Activated T-helper 2 cell treated with anti-CD3 and anti-CD28 coated beads, Interferon-gamma antibody, Interleukin-2, Interleukin-4, amounts not matched to agents 10 μg/mL and 5 μg/mL and 100 μg/mL, durations not matched to agents 14 hours and 24 hours and 36 hours (primary cell): ENCODE measurements around the gene PDAP1. TPM values are rescaled to one million over a fixed set of nuclear protein-coding genes. Genes with fewer than 3 reads are reported as not detected.
A peak's percentile ranks its signal among the peaks of the same experiment; 100 is the strongest.
"Not testable (repeated sequence)": the region's sequence is repeated elsewhere in the genome, so short reads cannot be mapped to it uniquely, and the experiment has no call there.

Source experiments
- DNase-seq: peaks from one replicate; pipeline ENCODE4 v3.0.0; 2021; ENCODE audit warnings: low spot score
- H3K27ac Mint-ChIP-seq: one replicate; pipeline ENCODE4 v1.8.0; 2021; ENCODE audit warnings: mixed read lengths
- H3K27me3 Mint-ChIP-seq: one replicate; pipeline ENCODE4 v1.8.0; 2021; ENCODE audit warnings: low read depth, mixed read lengths
- H3K36me3 Mint-ChIP-seq: one replicate; pipeline ENCODE4 v1.8.0; 2021; ENCODE audit warnings: low read depth, mixed read lengths
- H3K4me1 Mint-ChIP-seq: one replicate; pipeline ENCODE4 v1.8.0; 2021; ENCODE audit warnings: low read depth, mixed read lengths
- H3K4me3 Mint-ChIP-seq: one replicate; pipeline ENCODE4 v1.8.0; 2021; ENCODE audit warnings: low read depth, mild to moderate bottlenecking, moderate library complexity, mixed read lengths
- H3K9me3 Mint-ChIP-seq: one replicate; pipeline ENCODE4 v1.8.0; 2021; ENCODE audit warnings: mixed read lengths
- intact Hi-C: fragments of 100-400 bp; cut with micrococcal nuclease; formaldehyde crosslinking; loops from one replicate; pipeline ENCODE4 v1.15.1; 2023
- total RNA-seq: library from RNA; stranded (reverse); gene quantifications from 2 replicates; pipeline ENCODE4 v1.2.3, GENCODE V29; 2022

The PDAP1 gene
- total RNA-seq, 1 donor from 2014 or later: 159 TPM

DNA sequence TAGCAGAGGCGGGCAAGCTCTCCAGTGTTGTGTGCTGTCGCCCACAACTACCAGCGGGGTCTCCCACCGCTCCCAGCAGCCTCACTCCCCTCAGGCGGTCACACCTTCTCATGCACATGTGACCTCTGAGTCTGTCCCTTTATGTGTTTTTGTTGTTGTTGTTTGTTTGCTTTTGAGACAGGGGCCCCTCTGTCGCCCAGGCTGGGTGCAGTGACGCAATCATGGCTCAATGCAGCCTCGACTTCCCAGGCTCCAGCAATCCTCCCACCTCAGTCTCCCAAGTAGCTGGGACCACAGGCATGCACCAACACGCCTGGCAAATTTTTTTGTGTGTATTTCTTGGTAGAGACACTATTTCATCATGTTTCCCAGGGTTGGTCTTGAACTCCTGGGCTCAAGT is 31.8 kb upstream of the PDAP1 start:
- H3K27ac Mint-ChIP-seq: no peak overlapping the region
- no peaks in the 10 kb centered on the region for H3K9me3 Mint-ChIP-seq
- DNase-seq: no peak
- H3K4me3 Mint-ChIP-seq: peak overlapping the region; percentile 99
- H3K36me3 Mint-ChIP-seq: peaks cover 37% of the 10 kb centered on the region
- peaks cover 24% of the 10 kb centered on the region for H3K4me1 Mint-ChIP-seq
- intact Hi-C loops: no loop called here
- no peaks in the 10 kb centered on the region for H3K27me3 Mint-ChIP-seq

- DNase-seq: peak; percentile 88
- Mint-ChIP-seq H3K27ac (peak within 1 kb of the TSS; percentile 92), H3K36me3 (peaks cover 34% of the 10 kb centered on the region), H3K27me3 (no peaks in the 10 kb centered on the region), H3K4me3 (peak within 1 kb of the TSS; percentile 99), H3K4me1 (peaks cover 24% of the 10 kb centered on the region), H3K9me3 (no peaks in the 10 kb centered on the region)
- intact Hi-C loops: loop anchor here (1.0 to 2.0 kb wide), 3 partner anchors 27 to 58 kb away; partner anchors contain the start of genes ATP5MF, BUD31 and PDAP1
These were observed 30.4 kb upstream of the PDAP1 start, which contains the start of the genes CPSF4 and PTCD1 for GRCh38 chr7:99438573-99439480. Gene CPSF4 (plus strand): TSS chr7:99438943. CDS start chr7:99439083, 140 bp downstream. Gene PTCD1 (minus strand): TSS chr7:99438798. CDS start chr7:99435242, 3,556 bp downstream.

DNA sequence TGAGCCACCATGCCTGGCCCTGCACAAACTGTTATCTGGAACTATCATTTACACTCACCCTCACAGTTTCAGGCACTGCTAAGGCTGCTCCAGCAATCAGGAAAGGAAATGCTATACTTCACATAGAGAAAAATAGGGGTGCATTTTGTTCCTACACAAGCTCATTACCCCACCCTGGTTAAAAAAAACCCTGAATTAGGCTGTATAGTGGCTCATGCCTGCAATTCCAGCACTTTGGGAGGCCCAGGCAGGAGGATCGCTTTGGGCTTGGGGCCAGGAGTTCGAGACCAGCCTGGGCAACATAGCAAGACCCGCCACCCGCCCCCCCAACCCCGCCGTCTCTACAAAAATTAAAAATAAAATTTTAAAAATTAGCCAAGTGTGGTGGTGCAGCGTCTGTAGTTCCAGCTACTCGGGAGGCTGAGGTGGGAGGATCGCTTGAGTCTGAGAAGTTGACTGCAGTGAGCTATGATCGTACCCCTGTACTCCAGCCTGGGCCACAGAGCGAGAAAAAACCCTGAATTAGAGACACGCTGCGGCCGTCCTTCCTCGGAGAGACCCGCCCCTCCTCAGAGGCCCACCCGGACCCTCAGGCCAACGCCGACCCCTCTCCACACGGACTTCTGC is 29.7 kb upstream of the PDAP1 start:
- DNase-seq: no peak
- Mint-ChIP-seq H3K36me3 (peaks cover 36% of the 10 kb centered on the region), H3K27ac (peak overlapping the region; percentile 92), H3K9me3 (no peaks in the 10 kb centered on the region), H3K4me1 (peaks cover 24% of the 10 kb centered on the region), H3K27me3 (no peaks in the 10 kb centered on the region), H3K4me3 (peak overlapping the region; percentile 99)
- intact Hi-C loops: loop anchor here (2.0 kb wide), 1 partner anchor 57 kb away; no protein-coding TSS in a partner anchor

DNA sequence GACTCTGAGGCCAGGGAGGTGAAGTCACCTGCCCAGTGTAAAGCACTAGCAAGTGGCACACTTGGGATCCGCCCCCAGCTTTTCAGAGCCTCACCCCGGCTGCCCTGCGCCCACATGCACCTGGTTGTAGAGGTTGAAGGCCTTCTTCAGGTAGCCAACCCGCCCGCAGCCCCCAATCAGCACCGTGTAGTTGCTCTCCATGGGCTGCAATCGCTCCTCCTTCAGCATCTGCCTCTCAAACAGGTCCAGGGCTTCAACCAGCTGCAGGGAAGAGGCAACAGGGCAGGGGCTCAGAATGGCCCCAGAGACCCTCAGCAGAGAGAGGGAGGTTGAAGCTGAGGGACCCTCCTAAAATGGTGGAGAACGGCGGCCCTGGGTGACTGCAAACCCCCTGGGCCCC is 24.8 kb upstream of the PDAP1 start:
- no peak overlapping the region for H3K4me3 Mint-ChIP-seq
- peaks cover 5% of the 10 kb centered on the region for H3K4me1 Mint-ChIP-seq
- no peak for DNase-seq
- intact Hi-C loops: no loop called here
- H3K36me3 Mint-ChIP-seq: peaks cover 34% of the 10 kb centered on the region
- H3K27me3 Mint-ChIP-seq: no peaks in the 10 kb centered on the region
- no peaks in the 10 kb centered on the region for H3K9me3 Mint-ChIP-seq
- H3K27ac Mint-ChIP-seq: no peak overlapping the region

DNA sequence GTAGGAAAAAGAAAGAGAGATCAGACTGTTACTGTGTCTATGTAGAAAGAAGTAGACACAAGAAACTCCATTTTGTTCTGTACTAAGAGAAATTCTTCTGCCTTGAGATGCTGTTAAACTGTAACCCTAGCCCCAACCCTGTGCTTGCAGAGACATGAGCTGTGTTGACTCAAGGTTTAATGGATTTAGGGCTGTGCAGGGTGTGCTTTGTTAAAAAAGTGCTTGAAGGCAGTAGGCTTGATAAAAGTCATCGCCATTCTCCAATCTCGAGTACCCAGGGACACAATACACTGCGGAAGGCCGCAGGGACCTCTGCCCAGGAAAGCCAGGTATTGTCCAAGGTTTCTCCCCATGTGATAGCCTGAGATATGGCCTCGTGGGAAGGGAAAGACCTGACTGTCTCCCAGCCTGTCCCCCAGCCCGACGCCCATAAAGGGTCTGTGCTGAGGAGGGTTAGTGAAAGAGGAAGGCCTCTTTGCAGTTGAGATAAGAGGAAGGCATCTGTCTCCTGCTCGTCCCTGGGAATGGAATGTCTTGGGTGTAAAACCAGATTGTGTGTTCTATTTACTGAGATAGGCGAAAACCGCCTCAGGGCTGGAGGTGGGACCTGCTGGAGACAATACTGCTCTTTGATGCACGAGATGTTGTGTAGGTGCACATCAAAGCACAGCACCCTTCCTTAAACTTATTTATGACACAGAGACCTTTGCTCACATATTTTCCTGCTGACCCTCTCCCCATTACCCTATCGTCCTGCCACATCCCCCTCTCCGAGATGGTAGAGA is 23.6 kb upstream of the PDAP1 start:
- H3K27me3 Mint-ChIP-seq, intact Hi-C loops, DNase-seq, H3K4me1 Mint-ChIP-seq, H3K27ac Mint-ChIP-seq, H3K9me3 Mint-ChIP-seq, H3K4me3 Mint-ChIP-seq: not testable (repeated sequence)
- peaks cover 38% of the 10 kb centered on the region for H3K36me3 Mint-ChIP-seq

GRCh38 chr7:99429756-99430155 is 21.4 kb upstream of the PDAP1 start:
- no peak for DNase-seq
- Mint-ChIP-seq H3K27ac (no peak overlapping the region), H3K27me3 (no peaks in the 10 kb centered on the region), H3K9me3 (no peaks in the 10 kb centered on the region), H3K4me3 (no peak overlapping the region), H3K4me1 (no peaks in the 10 kb centered on the region), H3K36me3 (peaks cover 42% of the 10 kb centered on the region)
- intact Hi-C loops: no loop called here

- no peaks in the 10 kb centered on the region for H3K9me3 Mint-ChIP-seq
- no peak overlapping the region for H3K27ac Mint-ChIP-seq
- H3K4me3 Mint-ChIP-seq: no peak overlapping the region
- peaks cover 40% of the 10 kb centered on the region for H3K36me3 Mint-ChIP-seq
- intact Hi-C loops: no loop called here
- H3K4me1 Mint-ChIP-seq: no peaks in the 10 kb centered on the region
- DNase-seq: no peak
- no peaks in the 10 kb centered on the region for H3K27me3 Mint-ChIP-seq
These were observed 20.7 kb upstream of the PDAP1 start for GRCh38 chr7:99428972-99429566.

DNA sequence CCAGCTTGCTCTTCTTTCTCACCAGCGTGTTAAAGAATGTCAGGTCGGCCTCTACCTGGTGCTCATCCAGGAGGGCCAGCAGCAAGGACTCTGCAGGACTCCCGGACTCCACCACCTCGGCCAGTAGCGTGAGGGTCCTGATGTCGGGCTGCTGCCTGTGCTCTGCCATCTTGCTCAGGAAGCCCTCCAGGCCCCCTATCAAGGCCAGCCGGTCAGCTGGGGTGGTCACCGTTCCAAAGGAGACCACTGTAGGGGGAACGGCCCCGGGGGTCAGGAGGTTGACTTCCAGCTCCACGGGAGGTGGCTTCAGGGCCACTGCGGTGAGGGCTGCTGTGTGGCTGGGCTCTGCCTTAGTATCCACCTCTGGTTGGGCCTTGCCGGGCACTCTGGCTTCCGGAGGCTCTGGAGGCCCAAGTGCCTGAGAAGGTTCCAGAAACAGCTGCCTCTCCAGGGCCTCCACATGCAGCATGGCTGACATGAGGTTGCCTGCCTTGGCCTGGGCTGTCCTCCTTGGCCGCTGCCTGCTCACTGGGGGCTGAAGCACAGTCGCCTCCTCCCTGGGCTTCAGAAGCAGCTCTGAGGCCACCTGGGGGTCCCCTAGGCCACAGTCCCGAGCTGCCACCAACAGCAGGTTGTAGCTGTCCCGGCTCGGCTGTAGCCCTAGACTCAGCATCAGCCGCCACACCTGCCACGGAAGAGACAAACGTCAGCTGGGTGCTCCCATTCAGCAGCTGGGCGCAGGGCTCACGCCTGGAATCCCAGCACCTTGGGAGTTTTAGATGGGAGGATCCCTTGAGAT is 16.7 kb upstream of the PDAP1 start:
- intact Hi-C loops: no loop called here
- Mint-ChIP-seq H3K27ac (no peak overlapping the region), H3K4me3 (no peak overlapping the region), H3K36me3 (peaks cover 47% of the 10 kb centered on the region), H3K4me1 (no peaks in the 10 kb centered on the region), H3K9me3 (no peaks in the 10 kb centered on the region), H3K27me3 (no peaks in the 10 kb centered on the region)
- no peak for DNase-seq

DNA sequence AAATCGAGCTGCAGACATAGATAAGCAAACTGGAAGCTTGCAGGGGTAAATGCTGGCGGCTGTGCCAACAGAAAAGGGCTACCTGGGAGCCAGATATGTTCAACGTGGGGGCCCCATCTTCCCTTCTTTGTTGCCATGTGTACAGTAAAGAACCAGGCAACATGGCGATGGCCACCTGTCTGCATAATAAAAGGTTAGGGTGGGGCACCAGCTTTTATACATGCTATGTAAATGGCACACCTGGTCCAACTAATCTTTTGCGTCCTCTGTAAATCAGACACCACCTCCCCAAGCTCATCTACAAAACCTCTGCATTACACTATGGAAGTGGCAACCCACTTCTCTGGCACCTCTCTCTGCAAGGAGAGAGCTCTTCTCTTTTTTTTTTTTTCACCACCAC is 14.2 kb upstream of the PDAP1 start:
- DNase-seq: no peak
- Mint-ChIP-seq H3K4me3 (no peak overlapping the region), H3K4me1 (no peaks in the 10 kb centered on the region), H3K27ac (no peak overlapping the region), H3K36me3 (peaks cover 58% of the 10 kb centered on the region), H3K27me3 (no peaks in the 10 kb centered on the region), H3K9me3 (no peaks in the 10 kb centered on the region)
- intact Hi-C loops: no loop called here

GRCh38 chr7:99422186-99422585 is 13.8 kb upstream of the PDAP1 start:
- intact Hi-C loops: no loop called here
- H3K4me1 Mint-ChIP-seq: no peaks in the 10 kb centered on the region
- no peak overlapping the region for H3K4me3 Mint-ChIP-seq
- H3K9me3 Mint-ChIP-seq: no peaks in the 10 kb centered on the region
- peaks cover 63% of the 10 kb centered on the region for H3K36me3 Mint-ChIP-seq
- H3K27ac Mint-ChIP-seq: no peak overlapping the region
- DNase-seq: no peak
- H3K27me3 Mint-ChIP-seq: no peaks in the 10 kb centered on the region

GRCh38 chr7:99420986-99421385 is 12.6 kb upstream of the PDAP1 start:
- Mint-ChIP-seq H3K4me3 (no peak overlapping the region), H3K9me3 (no peaks in the 10 kb centered on the region), H3K27me3 (no peaks in the 10 kb centered on the region), H3K36me3 (peaks cover 72% of the 10 kb centered on the region), H3K4me1 (no peaks in the 10 kb centered on the region), H3K27ac (no peak overlapping the region)
- intact Hi-C loops: no loop called here
- DNase-seq: no peak

DNA sequence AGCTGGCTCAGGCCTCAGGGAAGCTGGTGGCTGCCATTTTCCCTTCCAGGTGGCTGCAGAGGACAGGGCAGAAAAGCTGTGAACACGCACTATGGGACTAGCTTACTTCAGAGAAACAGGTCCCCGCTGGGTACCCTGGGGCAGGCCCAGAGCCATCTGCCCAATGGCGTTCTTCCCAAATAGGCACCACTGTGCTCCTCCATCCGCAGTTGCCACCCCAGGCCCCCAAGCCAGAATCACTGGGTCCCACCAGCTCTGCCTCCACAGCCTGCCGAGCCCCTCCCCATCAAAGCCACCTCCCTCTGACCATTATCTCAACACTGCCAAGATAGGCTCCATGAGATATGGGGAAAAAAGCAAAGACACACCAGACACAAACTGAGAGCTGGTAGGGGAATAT is 11.8 kb upstream of the PDAP1 start:
- H3K9me3 Mint-ChIP-seq: no peaks in the 10 kb centered on the region
- H3K27me3 Mint-ChIP-seq: no peaks in the 10 kb centered on the region
- H3K36me3 Mint-ChIP-seq: peaks cover 73% of the 10 kb centered on the region
- no peak for DNase-seq
- H3K4me1 Mint-ChIP-seq: no peaks in the 10 kb centered on the region
- intact Hi-C loops: no loop called here
- no peak overlapping the region for H3K27ac Mint-ChIP-seq
- no peak overlapping the region for H3K4me3 Mint-ChIP-seq
